Right lobe of liver (tissue), 6 donors: ENCODE measurements around the gene ZCCHC17. TPM values are rescaled to one million over a fixed set of nuclear protein-coding genes. Genes with fewer than 3 reads are reported as not detected.
A peak's percentile ranks its signal among the peaks of the same experiment; 100 is the strongest.

Experiments
- ATAC-seq, 4 donors: fragments of 200-7000 bp; cut with Tn5 transposase; one replicate each; pipeline ENCODE4 v1.9.1; 2020; ENCODE audit warnings: mild to moderate bottlenecking in 4 of 4, moderate library complexity in 4 of 4
- DNase-seq, 3 donors: peaks; one replicate each; pipeline ENCODE4 v3.0.0-alpha.2; 2020
- H3K27ac ChIP-seq, 3 donors: fragments of 200-600 bp; one replicate each; pipeline ENCODE4 v1.8.0; 2022
- H3K27me3 ChIP-seq, 2 donors: fragments of 200-600 bp; one replicate each; pipeline ENCODE4 v1.8.0; 2022
- H3K36me3 ChIP-seq, 4 donors: fragments of 200-600 bp; sonication (generic) in 1 of 4; one replicate each; pipeline versions ENCODE4 v1.5.1 to v1.8.0; 2017 to 2022; ENCODE audit warnings: control low read depth in 1 of 4
- H3K4me1 ChIP-seq, 4 donors: fragments of 200-600 bp; sonication (generic) in 1 of 4; one replicate each; pipeline versions ENCODE4 v1.5.1 to v1.8.0; 2017 to 2022; ENCODE audit warnings: control low read depth in 1 of 4
- H3K4me3 ChIP-seq, 3 donors: fragments of 200-600 bp; one replicate each; pipeline ENCODE4 v1.8.0; 2022
- H3K9me3 ChIP-seq, 4 donors: fragments of 200-600 bp; sonication (generic) in 1 of 4; one replicate each; pipeline versions ENCODE4 v1.5.1 to v1.8.0; 2017 to 2022; ENCODE audit warnings: control low read depth in 1 of 4
- CTCF ChIP-seq, 4 donors: fragments of 200-600 bp in 3 of 4; fragments of 450-650 bp in 1 of 4; IDR thresholded peaks; one replicate each; pipeline versions ENCODE4 v1.5.1 to v1.8.0; 2016 to 2022; ENCODE audit warnings: antibody characterized with exemption in 4 of 4, mild to moderate bottlenecking in 2 of 4
- POLR2A ChIP-seq: fragments of 450-650 bp; IDR thresholded peaks from one replicate; pipeline ENCODE4 v1.6.1; 2017; ENCODE audit warnings: antibody characterized with exemption, mild to moderate bottlenecking
- WGBS: methylation state at CpG from one replicate; pipeline ENCODE4 v1.1.6; 2018; ENCODE audit warnings: low coverage, low lambda C conversion rate; ENCODE audit not compliant: insufficient coverage; ENCODE audit errors: missing lambda C conversion rate; 5-methylcytosine and 5-hydroxymethylcytosine counted together
- intact Hi-C, 2 donors: fragments of 100-400 bp; cut with DNase I; formaldehyde crosslinking; loops; one replicate each; pipeline versions ENCODE4 v1.11.2 to v1.14.1; 2022
- total RNA-seq, 6 experiments: library from RNA; depleted of rRNA in 2 of 6; stranded (reverse); fragments of >200 nt in 2 of 6; fragmentation: NEBNext Ultra II Directional in 3 of 6; extraction: Animal tissue kit (Norgen Biotek cat#: 25700) in 3 of 6; gene quantifications; one replicate each; pipeline versions ENCODE4 v1.1.0 to v1.2.4, GENCODE V29; 2016 to 2023
- donor health status: DM: no; HTN: yes; CAD: no.
- donor health status: DM: no; HTN: no; CAD: no.
- donor health status: DM: no; HTN: no; CAD: no.
- donor health status: DM: no; HTN: yes; CAD: no.
- donor health status: DM: no; HTN: yes; CAD: no.

The ZCCHC17 gene
- total RNA-seq, 6 experiments from 2014 or later, result 6.3 to 9.9 (median 7.3) TPM

- TF ChIP-seq POLR2A, result no peak
- TF ChIP-seq CTCF (IDR thresholded peaks at IDR 0.05), result peak; percentile 83 to 93 (median 88)
- no peak overlapping the region for H3K27ac ChIP-seq
- intact Hi-C loops, result loop anchor here (5.0 to 10.0 kb wide), 2 partner anchors 33 to 150 kb away; no protein-coding TSS in a partner anchor
- no peaks in the 10 kb centered on the region for H3K9me3 ChIP-seq
- H3K4me3 ChIP-seq, result peak overlapping the region; percentile 28 to 42 (median 29)
- no peaks in the 10 kb centered on the region for H3K27me3 ChIP-seq
- peaks cover 0 to 3% (median under 1%) of the 10 kb centered on the region in 4 donors for H3K4me1 ChIP-seq
- WGBS, result 2% methylated on average over 17 of the region's 36 CpGs
- peak; percentile 86 to 89 (median 87) for DNase-seq
- peak; percentile 98 to 99 (median 99) for ATAC-seq
- H3K36me3 ChIP-seq, result no peaks in the 10 kb centered on the region
Measured at GRCh38 chr1:31394584-31395193, 97.9 kb downstream of the ZCCHC17 start.

GRCh38 chr1:31396633-31397351 lies 100.0 kb downstream of the ZCCHC17 start:
- no peak for DNase-seq
- WGBS, result 89% methylated on average over 2 of the region's 3 CpGs
- intact Hi-C loops, result loop anchor here (10.0 kb wide), 1 partner anchor 148 kb away; no protein-coding TSS in a partner anchor

GRCh38 chr1:31397360-31398095 lies 100.7 kb downstream of the ZCCHC17 start:
- H3K27me3 ChIP-seq, result no peaks in the 10 kb centered on the region
- intact Hi-C loops, result loop anchor here (10.0 kb wide), 1 partner anchor 147 kb away; no protein-coding TSS in a partner anchor
- H3K9me3 ChIP-seq, result no peaks in the 10 kb centered on the region
- no CpG with 5 or more reads among the region's 4 CpGs for whole genome bisulfite sequencing
- H3K27ac ChIP-seq, result no peak overlapping the region
- H3K4me1 ChIP-seq, result peaks cover 0 to 3% (median under 1%) of the 10 kb centered on the region in 4 donors
- ATAC-seq, result no peak
- TF ChIP-seq CTCF (IDR thresholded peaks at IDR 0.05) (no peak), POLR2A (no peak)
- H3K36me3 ChIP-seq, result no peaks in the 10 kb centered on the region
- no peak overlapping the region for H3K4me3 ChIP-seq
- DNase-seq, result no peak

More at GRCh38 chr1:31396633-31397351, 100.0 kb downstream of the ZCCHC17 start:
- Histone ChIP-seq H3K27ac (no peak overlapping the region), H3K36me3 (no peaks in the 10 kb centered on the region), H3K27me3 (no peaks in the 10 kb centered on the region), H3K4me3 (no peak overlapping the region), H3K9me3 (no peaks in the 10 kb centered on the region), H3K4me1 (peaks cover 0 to 3% (median under 1%) of the 10 kb centered on the region in 4 donors)
- ATAC-seq, result no peak
- TF ChIP-seq CTCF (IDR thresholded peaks at IDR 0.05), result peak; percentile 29 to 37 (median 31)
- no peak for TF ChIP-seq POLR2A

GRCh38 chr1:31398246-31398645 lies 101.4 kb downstream of the ZCCHC17 start:
- Histone ChIP-seq H3K9me3 (no peaks in the 10 kb centered on the region), H3K4me1 (peaks cover 0 to 3% (median under 1%) of the 10 kb centered on the region in 4 donors), H3K27ac (no peak overlapping the region), H3K36me3 (no peaks in the 10 kb centered on the region), H3K27me3 (no peaks in the 10 kb centered on the region), H3K4me3 (no peak overlapping the region)
- TF ChIP-seq CTCF (IDR thresholded peaks at IDR 0.05) (no peak), POLR2A (no peak)
- no peak for DNase-seq
- intact Hi-C loops, result loop anchor here (10.0 kb wide), 1 partner anchor 147 kb away; no protein-coding TSS in a partner anchor
- 64% methylated on average over 2 of the region's 2 CpGs for WGBS
- ATAC-seq, result no peak
